NCI-H146 treated with DMSO at 0.1 percent for 48 hours (cell line): Measurements from ENCODE around the gene CIP2A.

Source experiments
- DNase-seq: peaks from one replicate; lab custom pipeline; 2025; ENCODE audit not compliant: unreplicated experiment; lab: John Stamatoyannopoulos, UW

Gene CIP2A

GRCh38 chr3:108511490-108511889 lies 77.7 kb downstream of the CIP2A start:
- no peak for DNase-seq

GRCh38 chr3:108511055-108511454 lies 78.2 kb downstream of the CIP2A start:
- DNase-seq = no peak

GRCh38 chr3:108510496-108510895 lies 78.7 kb downstream of the CIP2A start, which contains the start of gene MYH15:
Gene MYH15, minus strand, starts transcription at chr3:108510596. Its CDS starts 66 bp downstream, at chr3:108510530.
- no peak for DNase-seq

GRCh38 chr3:108509871-108510270 lies 79.4 kb downstream of the CIP2A start:
- DNase-seq = no peak

- DNase-seq = peak; percentile 51
These were observed 80.0 kb downstream of the CIP2A start for GRCh38 chr3:108509263-108509662.

GRCh38 chr3:108507902-108508301 lies 81.3 kb downstream of the CIP2A start:
- DNase-seq = no peak

GRCh38 chr3:108505811-108506210 lies 83.4 kb downstream of the CIP2A start:
- no peak for DNase-seq

GRCh38 chr3:108503722-108504121 lies 85.5 kb downstream of the CIP2A start:
- DNase-seq = no peak

GRCh38 chr3:108501535-108501934 lies 87.7 kb downstream of the CIP2A start:
- no peak for DNase-seq

GRCh38 chr3:108500728-108501127 lies 88.5 kb downstream of the CIP2A start:
- DNase-seq = no peak
